OCI-LY7 (cell line): Measurements from ENCODE around the gene TMTC2. TPM values are rescaled to one million over a fixed set of nuclear protein-coding genes. Genes with fewer than 3 reads are reported as not detected.

Experiments used
- BruUV-seq: library from RNA; stranded (reverse); fragments of 400-500 nt; replicated peaks from 2 replicates; lab custom pipeline; 2021; lab: Mats Ljungman, UMichigan
- CTCF ChIA-PET: fragments of 300-600 bp; sonication (Branson Sonifier 250); formaldehyde crosslinking; loops from one replicate; lab custom pipeline; 2022; ENCODE audit warnings: antibody characterized with exemption; ENCODE audit not compliant: unreplicated experiment; lab: Charles Lee
- POLR2A ChIA-PET: fragments of 300-600 bp; sonication (Branson Sonifier 250); formaldehyde crosslinking; loops from one replicate; lab custom pipeline; 2022; ENCODE audit warnings: antibody characterized with exemption; lab: Charles Lee
- DNase-seq: peaks from one replicate; pipeline ENCODE4 v3.0.0-alpha.2; 2015; ENCODE audit warnings: low spot score
- H2AFZ ChIP-seq: fragments of 200-600 bp; sonication (generic), shearing (Covaris generic); 2 replicates; pipeline ENCODE4 v1.6.1; 2014; ENCODE audit warnings: mild to moderate bottlenecking, antibody characterized with exemption, low read length, moderate library complexity
- H3K27ac ChIP-seq: fragments of 200-600 bp; sonication (generic); 2 replicates; pipeline ENCODE4 v1.5.1; 2014; ENCODE audit warnings: mixed run types, low read depth, mild to moderate bottlenecking, moderate library complexity, low read length, inconsistent platforms; ENCODE audit not compliant: poor library complexity, severe bottlenecking
- H3K36me3 ChIP-seq: fragments of 200-600 bp; sonication (generic); 2 replicates; pipeline ENCODE4 v1.6.1; 2014; ENCODE audit warnings: mild to moderate bottlenecking, antibody characterized with exemption, low read length, moderate library complexity, mixed read lengths; ENCODE audit not compliant: insufficient read depth
- H3K4me1 ChIP-seq: fragments of 200-600 bp; sonication (generic); 2 replicates; pipeline ENCODE4 v1.5.1; 2014; ENCODE audit warnings: mild to moderate bottlenecking, low read length; ENCODE audit not compliant: insufficient read depth, poor library complexity, severe bottlenecking
- H3K4me2 ChIP-seq: fragments of 200-600 bp; sonication (generic); 2 replicates; pipeline ENCODE4 v1.6.1; 2014; ENCODE audit warnings: mild to moderate bottlenecking, low read length
- H3K4me3 ChIP-seq: fragments of 200-600 bp; sonication (generic); 2 replicates; pipeline ENCODE4 v1.5.1; 2014; ENCODE audit warnings: mild to moderate bottlenecking, low read depth, low read length; ENCODE audit not compliant: poor library complexity, severe bottlenecking
- H3K79me2 ChIP-seq: fragments of 200-600 bp; sonication (generic); 2 replicates; pipeline ENCODE4 v1.6.1; 2016; ENCODE audit warnings: low read depth, mild to moderate bottlenecking, low read length, moderate library complexity, mixed read lengths; ENCODE audit not compliant: insufficient read depth
- H3K9me2 ChIP-seq: fragments of 200-600 bp; sonication (generic); 2 replicates; pipeline ENCODE4 v1.6.1; 2016; ENCODE audit warnings: mild to moderate bottlenecking, low read length, mixed read lengths; ENCODE audit not compliant: insufficient read depth
- H3K9me3 ChIP-seq: fragments of 200-600 bp; sonication (generic); 2 replicates; pipeline ENCODE4 v1.6.1; 2014; ENCODE audit warnings: mild to moderate bottlenecking, mixed run types, low read length, mixed read lengths
- H4K20me1 ChIP-seq: fragments of 200-600 bp; sonication (generic); 2 replicates; pipeline ENCODE4 v1.6.1; 2014; ENCODE audit warnings: mild to moderate bottlenecking, antibody characterized with exemption, low read length, moderate library complexity, mixed read lengths; ENCODE audit not compliant: insufficient read depth
- EZH2phosphoT487 ChIP-seq: fragments of 200-600 bp; sonication (generic); IDR thresholded peaks from 2 replicates; pipeline ENCODE4 v1.6.1; 2018; ENCODE audit warnings: low read depth, borderline replicate concordance, mild to moderate bottlenecking, mixed run types, antibody characterized with exemption, low read length, moderate library complexity, mixed read lengths
- intact Hi-C: fragments of 100-400 bp; cut with micrococcal nuclease; formaldehyde crosslinking; loops from one replicate; pipeline ENCODE4 v1.10.0; 2022; ENCODE audit not compliant: unreplicated experiment
- total RNA-seq, 2 experiments: library from RNA; depleted of rRNA in 1 of 2; stranded (reverse); fragments of >200 nt in 1 of 2; shearing (Covaris generic) in 1 of 2; gene quantifications; 2 replicates each; pipeline ENCODE4 v1.2.3, GENCODE V29; 2014 to 2022
- TF ChIP-seq, protein P1 (sequence below): fragments of 200-600 bp; sonication (generic); conservative IDR thresholded peaks from 2 replicates; pipeline ENCODE4 v1.5.1; 2014; ENCODE audit warnings: mild to moderate bottlenecking, antibody characterized with exemption, low read length, moderate library complexity, mixed read lengths

TMTC2 gene
- total RNA-seq, 2 experiments from 2014 or later, result 5.6 to 8.1 TPM

DNA sequence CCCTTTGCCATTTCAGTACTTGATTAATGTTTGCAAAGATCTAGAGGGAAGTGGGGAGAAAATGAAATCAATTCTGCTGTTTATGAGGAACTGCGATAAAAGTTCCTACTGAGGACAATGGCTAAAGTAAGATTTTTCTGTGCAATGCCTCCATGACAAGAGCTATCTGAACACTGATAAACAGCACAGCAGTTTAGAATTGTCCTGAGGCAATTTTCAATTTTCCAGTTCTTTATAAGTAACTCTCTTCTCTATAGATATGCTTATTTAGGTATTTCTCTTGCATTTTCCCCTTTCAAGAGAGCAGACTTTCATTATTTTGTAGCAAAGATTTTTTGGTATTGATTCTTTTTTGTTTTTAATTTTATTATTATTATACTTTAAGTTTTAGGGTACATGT, 34.6 kb upstream of the TMTC2 start:
- H3K4me1 ChIP-seq, result no peaks in the 10 kb centered on the region
- H3K4me3 ChIP-seq, result no peak overlapping the region
- POLR2A ChIA-PET, result no interaction called here
- H2AFZ ChIP-seq, result no peak overlapping the region
- H3K79me2 ChIP-seq, result no peaks in the 10 kb centered on the region
- intact Hi-C loops, result no loop called here
- no TSS peak for BruUV-seq
- H3K27ac ChIP-seq, result no peak overlapping the region
- CTCF ChIA-PET, result no interaction called here
- H4K20me1 ChIP-seq, result no peaks in the 10 kb centered on the region
- no peaks in the 10 kb centered on the region for H3K36me3 ChIP-seq
- DNase-seq, result no peak
- no peak overlapping the region for H3K4me2 ChIP-seq
- TF ChIP-seq EZH2phosphoT487, result no peak
- TF ChIP-seq, protein P1, sequence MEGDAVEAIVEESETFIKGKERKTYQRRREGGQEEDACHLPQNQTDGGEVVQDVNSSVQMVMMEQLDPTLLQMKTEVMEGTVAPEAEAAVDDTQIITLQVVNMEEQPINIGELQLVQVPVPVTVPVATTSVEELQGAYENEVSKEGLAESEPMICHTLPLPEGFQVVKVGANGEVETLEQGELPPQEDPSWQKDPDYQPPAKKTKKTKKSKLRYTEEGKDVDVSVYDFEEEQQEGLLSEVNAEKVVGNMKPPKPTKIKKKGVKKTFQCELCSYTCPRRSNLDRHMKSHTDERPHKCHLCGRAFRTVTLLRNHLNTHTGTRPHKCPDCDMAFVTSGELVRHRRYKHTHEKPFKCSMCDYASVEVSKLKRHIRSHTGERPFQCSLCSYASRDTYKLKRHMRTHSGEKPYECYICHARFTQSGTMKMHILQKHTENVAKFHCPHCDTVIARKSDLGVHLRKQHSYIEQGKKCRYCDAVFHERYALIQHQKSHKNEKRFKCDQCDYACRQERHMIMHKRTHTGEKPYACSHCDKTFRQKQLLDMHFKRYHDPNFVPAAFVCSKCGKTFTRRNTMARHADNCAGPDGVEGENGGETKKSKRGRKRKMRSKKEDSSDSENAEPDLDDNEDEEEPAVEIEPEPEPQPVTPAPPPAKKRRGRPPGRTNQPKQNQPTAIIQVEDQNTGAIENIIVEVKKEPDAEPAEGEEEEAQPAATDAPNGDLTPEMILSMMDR, result no peak
- H3K9me3 ChIP-seq, result no peaks in the 10 kb centered on the region
- H3K9me2 ChIP-seq, result no peaks in the 10 kb centered on the region

DNA sequence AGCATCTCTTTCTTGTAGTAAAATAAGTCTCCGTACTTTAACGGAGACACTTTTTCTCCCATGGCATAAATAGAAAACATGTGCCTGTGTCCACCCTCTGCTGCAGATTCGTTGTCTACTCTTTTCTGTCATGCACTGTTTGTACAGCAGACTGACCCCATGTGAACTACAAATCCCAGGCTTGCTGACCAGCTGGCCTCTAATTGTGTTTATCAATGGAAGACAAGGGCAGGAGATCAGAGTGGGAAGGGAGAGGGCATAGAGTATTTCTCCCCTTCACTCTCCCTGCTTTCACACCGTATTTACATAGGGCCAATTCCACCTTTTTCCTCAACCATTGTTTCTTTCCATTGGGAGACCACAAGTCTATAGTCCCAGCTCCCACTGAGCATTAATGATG, 31.0 kb upstream of the TMTC2 start:
- Histone ChIP-seq H3K4me3 (no peak overlapping the region), H3K4me1 (no peaks in the 10 kb centered on the region), H3K4me2 (no peak overlapping the region), H3K79me2 (no peaks in the 10 kb centered on the region), H3K36me3 (no peaks in the 10 kb centered on the region), H3K9me3 (no peaks in the 10 kb centered on the region), H3K9me2 (no peaks in the 10 kb centered on the region), H3K27ac (no peak overlapping the region), H2AFZ (no peak overlapping the region), H4K20me1 (no peaks in the 10 kb centered on the region)
- DNase-seq, result no peak
- POLR2A ChIA-PET, result no interaction called here
- CTCF ChIA-PET, result no interaction called here
- no peak for TF ChIP-seq EZH2phosphoT487
- TF ChIP-seq, protein P1, result no peak
- BruUV-seq, result no TSS peak
- intact Hi-C loops, result no loop called here

DNA sequence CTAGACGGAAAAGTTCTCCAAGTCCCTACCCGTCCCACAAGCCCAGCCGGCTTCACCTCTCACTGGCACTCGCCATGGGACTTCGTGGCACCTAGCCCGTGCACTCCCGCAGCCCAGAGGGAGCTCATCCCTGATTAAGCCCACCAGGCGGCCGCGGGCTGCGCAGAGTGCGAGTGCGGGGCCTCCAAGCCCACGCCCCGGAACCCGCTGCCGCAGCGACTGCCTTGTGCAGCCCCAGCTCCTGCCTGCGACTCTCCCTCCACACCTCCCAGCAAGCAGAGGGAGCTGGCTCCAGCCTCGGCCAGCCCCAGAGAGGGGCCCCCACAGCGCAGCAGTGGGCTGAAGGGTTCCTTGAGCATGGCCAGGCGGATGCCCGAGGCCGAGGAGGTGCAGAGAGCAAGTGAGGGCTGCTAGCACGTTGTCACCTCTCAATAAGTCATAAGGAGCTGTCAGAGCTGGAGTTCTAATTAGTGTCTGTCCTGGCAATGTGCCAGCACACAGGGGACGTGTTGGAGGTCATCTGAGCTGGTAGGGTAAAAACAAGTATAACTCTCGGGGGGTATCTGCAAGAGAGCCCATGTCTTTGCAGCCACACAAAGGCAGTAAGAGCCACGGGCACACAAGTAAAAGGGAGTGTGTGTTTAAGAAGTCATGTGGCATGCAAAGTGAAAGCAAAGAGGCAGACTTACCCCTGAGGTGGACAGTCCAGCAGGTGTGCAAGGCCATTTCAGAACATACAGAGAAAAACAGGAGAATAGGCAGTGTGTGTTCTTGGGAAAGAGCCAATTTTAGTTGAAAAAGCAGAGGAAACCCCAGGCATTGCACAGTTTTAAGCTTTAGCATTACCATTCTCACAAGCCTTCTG, 27.1 kb upstream of the TMTC2 start:
- Histone ChIP-seq H3K36me3 (no peaks in the 10 kb centered on the region), H3K27ac (no peak overlapping the region), H4K20me1 (no peaks in the 10 kb centered on the region), H3K79me2 (no peaks in the 10 kb centered on the region), H3K4me2 (no peak overlapping the region), H3K9me2 (no peaks in the 10 kb centered on the region), H3K4me1 (no peaks in the 10 kb centered on the region), H3K4me3 (no peak overlapping the region), H2AFZ (no peak overlapping the region), H3K9me3 (no peaks in the 10 kb centered on the region)
- BruUV-seq, result no TSS peak
- no peak for DNase-seq
- ChIA-PET CTCF (no interaction called here), POLR2A (interaction anchor here (0.7 kb wide), 1 partner anchor 1543 kb away, joined by 4 read pairs; no protein-coding TSS in a partner anchor)
- intact Hi-C loops, result no loop called here
- TF ChIP-seq, protein P1, result no peak
- TF ChIP-seq EZH2phosphoT487, result no peak
